HCT116 (cell line): ENCODE results near the gene KCTD1. TPM values are rescaled to one million over a fixed set of nuclear protein-coding genes. Genes with fewer than 3 reads are reported as not detected.
A peak's percentile ranks its signal among the peaks of the same experiment; 100 is the strongest.

Experiments used
- ATAC-seq: fragments of 200-7000 bp; cut with Tn5 transposase; 2 replicates; pipeline ENCODE4 v1.9.1; 2020; ENCODE audit warnings: mild to moderate bottlenecking, moderate library complexity
- BruUV-seq: library from RNA; stranded (reverse); fragments of 400-500 nt; replicated peaks from 2 replicates; lab custom pipeline; 2021; lab: Mats Ljungman, UMichigan
- CTCF ChIA-PET: fragments of 300-600 bp; sonication (Branson Sonifier 250); formaldehyde crosslinking; loops from one replicate; lab custom pipeline; 2021; ENCODE audit warnings: antibody characterized with exemption; lab: Charles Lee
- POLR2A ChIA-PET: fragments of 300-600, 350-600 bp; sonication (Branson Sonifier 250); formaldehyde crosslinking; loops from one replicate; lab custom pipeline; 2021; ENCODE audit warnings: antibody characterized with exemption; lab: Charles Lee
- RAD21 ChIA-PET, 2 experiments: fragments of 300-600 bp; sonication (Branson Sonifier 250); formaldehyde crosslinking; loops; one replicate each; lab custom pipeline; 2023; ENCODE audit warnings: low total read pairs in 2 of 2; ENCODE audit not compliant: uncharacterized antibody in 2 of 2, unreplicated experiment in 2 of 2, low non-redundant PET in 1 of 2; lab: Charles Lee
- DNase-seq: peaks from one replicate; pipeline ENCODE4 v3.0.0-alpha.2; 2010; ENCODE audit warnings: low read depth, low spot score
- H2AFZ ChIP-seq: fragments of 200-600 bp; shearing (Covaris generic), sonication (generic); 2 replicates; pipeline ENCODE4 v1.6.1; 2017; ENCODE audit warnings: low read depth, mixed run types, mixed read lengths, antibody characterized with exemption, low read length; ENCODE audit not compliant: poor library complexity, severe bottlenecking
- H3K27ac ChIP-seq: 2 replicates; pipeline ENCODE4 v1.5.1; 2012; ENCODE audit warnings: low read depth, low read length
- H3K27me3 ChIP-seq: fragments of 200-600 bp; sonication (generic); 2 replicates; pipeline ENCODE4 v1.6.1; 2016; ENCODE audit warnings: mixed run types, low read length, mixed read lengths; ENCODE audit not compliant: insufficient read depth
- H3K36me3 ChIP-seq, 2 experiments: fragments of 200-500 bp in 1 of 2; fragments of 200-600 bp in 1 of 2; sonication (Bioruptor generic) in 1 of 2; sonication (generic) in 1 of 2; 2 replicates each; pipeline versions ENCODE4 v1.5.1 to v1.6.1; 2014 to 2016; ENCODE audit warnings: low read length in 2 of 2, inconsistent platforms in 1 of 2, mixed read lengths in 1 of 2, mixed run types in 1 of 2; ENCODE audit not compliant: insufficient read depth in 2 of 2, control insufficient read depth in 1 of 2
- H3K4me1 ChIP-seq, 2 experiments: fragments of 200-600 bp in 1 of 2; sonication (generic) in 1 of 2; 2 replicates each; pipeline versions ENCODE4 v1.5.1 to v1.6.1; 2012 to 2017; ENCODE audit warnings: low read length in 2 of 2, inconsistent platforms in 1 of 2, mild to moderate bottlenecking in 1 of 2, mixed read lengths in 1 of 2, mixed run types in 1 of 2, moderate library complexity in 1 of 2; ENCODE audit not compliant: insufficient read depth in 2 of 2, control insufficient read depth in 1 of 2
- H3K4me2 ChIP-seq: fragments of 200-600 bp; sonication (generic); 2 replicates; pipeline ENCODE4 v1.6.1; 2017; ENCODE audit warnings: mixed run types, low read length, mixed read lengths
- H3K4me3 ChIP-seq, 2 experiments: fragments of 200-600 bp in 1 of 2; sonication (generic) in 1 of 2; replicated peaks in 1 of 2; 2 replicates each; pipeline ENCODE4 v1.5.1; 2011 to 2016; ENCODE audit warnings: low read length in 2 of 2, control low read depth in 1 of 2, low read depth in 1 of 2, mild to moderate bottlenecking in 1 of 2, mixed read lengths in 1 of 2, mixed run types in 1 of 2
- H3K79me2 ChIP-seq: fragments of 200-600 bp; sonication (generic); 2 replicates; pipeline ENCODE4 v1.6.1; 2017; ENCODE audit warnings: mild to moderate bottlenecking, mixed run types, low read length, moderate library complexity, mixed read lengths; ENCODE audit not compliant: insufficient read depth
- H3K9ac ChIP-seq: fragments of 200-600 bp; sonication (generic); 2 replicates; pipeline ENCODE4 v1.6.1; 2016; ENCODE audit warnings: low read length, mixed read lengths
- H3K9me2 ChIP-seq: fragments of 200-600 bp; sonication (generic), shearing (Covaris generic); 2 replicates; pipeline ENCODE4 v1.6.1; 2017; ENCODE audit warnings: mixed run types, mild to moderate bottlenecking, moderate library complexity; ENCODE audit not compliant: insufficient read depth
- H3K9me3 ChIP-seq, 2 experiments: fragments of 200-500 bp in 1 of 2; fragments of 200-600 bp in 1 of 2; sonication (Bioruptor generic) in 1 of 2; sonication (generic) in 1 of 2; 2 replicates each; pipeline ENCODE4 v1.6.1; 2014 to 2017; ENCODE audit warnings: low read length in 2 of 2, mixed read lengths in 2 of 2, inconsistent platforms in 1 of 2, low read depth in 1 of 2, mild to moderate bottlenecking in 1 of 2, mixed run types in 1 of 2, moderate library complexity in 1 of 2; ENCODE audit not compliant: control insufficient read depth in 1 of 2, insufficient read depth in 1 of 2
- H4K20me1 ChIP-seq: fragments of 200-600 bp; sonication (generic), shearing (Covaris generic); 2 replicates; pipeline ENCODE4 v1.6.1; 2017; ENCODE audit warnings: mixed run types, mild to moderate bottlenecking, moderate library complexity; ENCODE audit not compliant: insufficient read depth
- CEBPB ChIP-seq: IDR thresholded peaks from 2 replicates; pipeline ENCODE4 v1.6.1; 2012; ENCODE audit warnings: low read depth
- EGR1 ChIP-seq: IDR thresholded peaks from 2 replicates; pipeline ENCODE4 v1.6.1; 2012; ENCODE audit warnings: low read depth
- ELF1 ChIP-seq: IDR thresholded peaks from 2 replicates; pipeline ENCODE4 v1.6.1; 2012; ENCODE audit warnings: low read depth, borderline replicate concordance
- EZH2 ChIP-seq: fragments of 200-600 bp; sonication (generic); IDR thresholded peaks from 2 replicates; pipeline ENCODE4 v1.6.1; 2017; ENCODE audit warnings: antibody characterized with exemption, mixed run types
- JUND ChIP-seq: IDR thresholded peaks from 2 replicates; pipeline ENCODE4 v1.6.1; 2012
- POLR2AphosphoS5 ChIP-seq: IDR thresholded peaks from 2 replicates; pipeline ENCODE4 v1.6.1; 2011; ENCODE audit warnings: mild to moderate bottlenecking, low read depth, low read length, moderate library complexity
- TCF7L2 ChIP-seq: IDR thresholded peaks from 2 replicates; pipeline ENCODE4 v1.7.0; 2011; ENCODE audit warnings: borderline replicate concordance, inconsistent platforms; ENCODE audit not compliant: insufficient read depth, insufficient read length; ENCODE audit errors: extremely low read depth
- ZNF274 ChIP-seq: fragments of 200-500 bp; sonication (Bioruptor generic); IDR thresholded peaks from 2 replicates; pipeline ENCODE4 v1.6.1; 2014; ENCODE audit warnings: mild to moderate bottlenecking, low read depth, low read length, inconsistent platforms
- intact Hi-C: fragments of 100-400 bp; cut with micrococcal nuclease; formaldehyde crosslinking; loops from 2 replicates; pipeline ENCODE4 v1.10.0; 2022
- total RNA-seq: library from RNA; stranded (reverse); gene quantifications from one replicate; pipeline ENCODE4 v1.2.1, GENCODE V29; 2021; ENCODE audit not compliant: unreplicated experiment
- TF ChIP-seq, protein P1 (sequence below): IDR thresholded peaks from 2 replicates; pipeline ENCODE4 v1.6.1; 2012

KCTD1 gene
- total RNA-seq, 1 experiment from 2014 or later: 16.8 TPM

DNA sequence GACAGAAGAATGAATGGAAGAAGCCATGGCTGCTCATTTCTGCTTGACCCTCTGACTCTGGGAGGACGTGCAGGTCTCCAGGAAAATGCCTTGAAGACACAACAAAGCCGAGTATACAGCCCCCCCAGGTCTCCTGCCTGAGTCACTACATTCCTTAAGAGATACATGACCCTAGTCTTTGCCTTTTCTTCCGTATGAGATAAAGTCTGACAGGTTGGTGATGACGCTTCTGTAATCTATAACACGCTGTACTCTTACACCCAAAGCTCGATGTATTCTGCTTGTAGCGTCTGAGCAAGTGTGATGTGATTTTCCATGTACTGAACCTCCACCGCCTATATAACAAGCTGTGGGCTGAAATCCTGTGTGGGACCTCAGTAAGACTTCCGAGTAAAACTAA, 77.3 kb downstream of the KCTD1 start:
- Histone ChIP-seq H3K9ac (peak overlapping the region; percentile 16), H3K9me2 (no peaks in the 10 kb centered on the region), H3K27ac (no peak overlapping the region), H3K27me3 (no peaks in the 10 kb centered on the region)
- RAD21 ChIA-PET: no interaction called here
- no peak for DNase-seq
- intact Hi-C loops: no loop called here
- TF ChIP-seq CEBPB (no peak), JUND (peak; percentile 40), ELF1 (no peak)
- TF ChIP-seq, all 23 proteins: peak for 1
- Histone ChIP-seq H3K36me3 (no peaks in the 10 kb centered on the region), H3K4me1 (peaks cover 16 to 38% of the 10 kb centered on the region in 2 experiments; a peak in 3 of 4 replicates), H4K20me1 (no peaks in the 10 kb centered on the region), H3K4me2 (peak overlapping the region; percentile 55), H3K79me2 (no peaks in the 10 kb centered on the region), H2AFZ (no peak overlapping the region), H3K4me3 (no peak overlapping the region), H3K9me3 (no peaks in the 10 kb centered on the region)
- ATAC-seq: peak; percentile 65
- no TSS peak for BruUV-seq
- POLR2A ChIA-PET: interaction anchor here (0.6 to 1.4 kb wide), 2 partner anchors 10 to 77 kb away, joined by 3 to 4 read pairs; partner anchors contain the start of gene KCTD1
- CTCF ChIA-PET: no interaction called here

GRCh38 chr18:26470011-26470637, 78.2 kb downstream of the KCTD1 start:
- no peaks in the 10 kb centered on the region for H4K20me1 ChIP-seq
- no peak overlapping the region for H3K27ac ChIP-seq
- no peaks in the 10 kb centered on the region for H3K9me2 ChIP-seq
- H3K4me1 ChIP-seq: peaks cover 16 to 38% of the 10 kb centered on the region in 2 experiments; a peak in 3 of 4 replicates
- DNase-seq (no peak), ATAC-seq (no peak)
- TF ChIP-seq EZH2 (no peak), ZNF274 (no peak), TCF7L2 (no peak), POLR2AphosphoS5 (no peak), EGR1 (no peak)
- TF ChIP-seq, protein P1, sequence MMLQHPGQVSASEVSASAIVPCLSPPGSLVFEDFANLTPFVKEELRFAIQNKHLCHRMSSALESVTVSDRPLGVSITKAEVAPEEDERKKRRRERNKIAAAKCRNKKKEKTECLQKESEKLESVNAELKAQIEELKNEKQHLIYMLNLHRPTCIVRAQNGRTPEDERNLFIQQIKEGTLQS: no peak
- CTCF ChIA-PET: no interaction called here
- no peak overlapping the region for H3K4me3 ChIP-seq
- POLR2A ChIA-PET: no interaction called here
- intact Hi-C loops: no loop called here
- peak overlapping the region; percentile 16; the same call in 1 of the 2 replicates for H3K9ac ChIP-seq
- no peak overlapping the region for H2AFZ ChIP-seq
- H3K27me3 ChIP-seq: no peaks in the 10 kb centered on the region
- no TSS peak for BruUV-seq
- RAD21 ChIA-PET: no interaction called here
- no peaks in the 10 kb centered on the region for H3K36me3 ChIP-seq
- no peaks in the 10 kb centered on the region for H3K9me3 ChIP-seq
- peak overlapping the region; percentile 55 for H3K4me2 ChIP-seq
- H3K79me2 ChIP-seq: no peaks in the 10 kb centered on the region
